Heart left ventricle (tissue), 16 donors: Measurements from ENCODE around the gene ZNF41. TPM values are rescaled to one million over a fixed set of nuclear protein-coding genes. Genes with fewer than 3 reads are reported as not detected.

Experiments used
- ATAC-seq, 4 donors: fragments of 200-7000 bp; cut with Tn5 transposase; one replicate each; pipeline ENCODE4 v1.9.1; 2020 to 2022; ENCODE audit warnings: moderate library complexity in 4 of 4, mild to moderate bottlenecking in 3 of 4, moderate number of reproducible peaks in 1 of 4
- DNase-seq, 5 donors: peaks; one replicate each; pipeline ENCODE4 v3.0.0-alpha.2; 2020
- H3K27ac ChIP-seq, 12 donors: fragments of 200-600 bp; sonication (generic) in 4 of 12; one replicate each; pipeline versions ENCODE4 v1.5.0 to v1.8.0; 2016 to 2022; ENCODE audit warnings: mild to moderate bottlenecking in 2 of 12
- H3K27me3 ChIP-seq, 9 donors: fragments of 200-600 bp; sonication (generic) in 2 of 9; one replicate each; pipeline versions ENCODE4 v1.5.1 to v1.8.0; 2016 to 2022; ENCODE audit warnings: mild to moderate bottlenecking in 3 of 9
- H3K36me3 ChIP-seq, 9 donors: fragments of 200-600 bp; sonication (generic) in 2 of 9; one replicate each; pipeline versions ENCODE4 v1.5.0 to v1.8.0; 2018 to 2022; ENCODE audit warnings: mild to moderate bottlenecking in 2 of 9
- H3K4me1 ChIP-seq, 12 donors: fragments of 200-600 bp; sonication (generic) in 4 of 12; one replicate each; pipeline versions ENCODE4 v1.5.0 to v1.8.0; 2016 to 2022; ENCODE audit warnings: mild to moderate bottlenecking in 3 of 12
- H3K4me3 ChIP-seq, 12 donors: fragments of 200-600 bp; sonication (generic) in 4 of 12; one replicate each; pipeline versions ENCODE4 v1.5.0 to v1.8.0; 2017 to 2022; ENCODE audit warnings: mild to moderate bottlenecking in 9 of 12, moderate library complexity in 4 of 12
- H3K9me3 ChIP-seq, 12 donors: fragments of 200-600 bp; sonication (generic) in 4 of 12; one replicate each; pipeline versions ENCODE4 v1.5.0 to v1.8.0; 2016 to 2022; ENCODE audit warnings: mild to moderate bottlenecking in 1 of 12
- CTCF ChIP-seq, 12 donors: fragments of 200-600 bp; sonication (generic) in 4 of 12; IDR thresholded peaks; one replicate each; pipeline versions ENCODE4 v1.5.0 to v1.8.0; 2018 to 2022; ENCODE audit warnings: antibody characterized with exemption in 12 of 12, mild to moderate bottlenecking in 5 of 12
- POLR2A ChIP-seq, 2 donors: fragments of 450-650 bp; IDR thresholded peaks; one replicate each; pipeline ENCODE4 v1.6.1; 2017; ENCODE audit warnings: antibody characterized with exemption in 2 of 2, mild to moderate bottlenecking in 2 of 2, moderate library complexity in 2 of 2
- WGBS, 4 donors: extraction: QIAGEN DNeasy Blood & Tissue Kit in 2 of 4; methylation state at CpG; one replicate each; pipeline versions ENCODE4 v1.1.5 to v1.1.7; 2013 to 2018; 5-methylcytosine and 5-hydroxymethylcytosine counted together
- intact Hi-C, 10 donors: fragments of 100-400 bp; cut with DNase I; formaldehyde crosslinking; loops; one replicate each; pipeline versions ENCODE4 v1.11.1 to v1.14.2; 2022
- long read RNA-seq, 3 donors: library from polyadenylated mRNA; unstranded; transcript quantifications; one replicate each; pipeline ENCODE4 v2.0.0, GENCODE V29; 2020 to 2021
- polyA plus RNA-seq, 2 donors: library from polyadenylated mRNA; stranded (reverse); fragments of 200-250 nt; gene quantifications; one replicate each; pipeline ENCODE4 v1.2.3, GENCODE V29; 2013
- total RNA-seq, 9 donors: library from RNA; depleted of rRNA in 2 of 9; stranded (reverse); fragments of >200 nt in 2 of 9; fragmentation: NEBNext Ultra II Directional in 3 of 9; extraction: Animal tissue kit (Norgen Biotek cat#: 25700) in 3 of 9; gene quantifications; one replicate each; pipeline versions ENCODE4 v1.1.0 to v1.2.4, GENCODE V29; 2016 to 2023
- donor health status: ischemic (EF 13 %, LVEDD 7.1; RV severe dilation, severe dysfunction).
- donor health status: healthy with polysubstance abuse.
- donor health status: DM: no; HTN: yes; CAD: no.
- donor health status: DM: no; HTN: no; CAD: no.
- donor health status: ischemic (EF 25% LVEDD 6.9; RV normal size, moderate dysfunction).
- donor health status: ischemic (EF 25% LVEDD 5.7; RV mildly dilated, moderate dysfunction).
- donor health status: healthy.
- donor health status: DM: yes; HTN: yes; CAD: no.
- donor health status: ischemic (EF 35%, LVEDD 5.7; RV mildly dilated, moderate dysfunction).
- donor health status: nonischemic (EF 11% LVEDD 7.7; RV severe dilation, severe dysfunction).
- donor health status: DM: yes; HTN: yes; CAD: no.
- donor health status: PGD.
- donor health status: ischemic (EF 29% LVEDD 5.4; RV normal size, mild dysfunction).
- donor health status: nonischemic (EF 23%, LVEDD 6.1; RV moderate dilation, normal function).

Gene ZNF41
- 10 to 100 TPM; 10.3 to 19.6 (median 13.1) TPM for total RNA-seq
- polyA plus RNA-seq: 1 to 10 TPM; 4.6 to 6.7 TPM
- long read RNA-seq, donor 1, full-length matches to known transcripts: 1 of 12 reads
- long read RNA-seq, donor 1, partial matches to known transcripts: 0 of 12 reads
- long read RNA-seq, donor 1, other reads (novel, unspliced or antisense): 11 of 12 reads
- long read RNA-seq, donor 2, partial matches to known transcripts: 0 of 29 reads
- long read RNA-seq, donor 2, other reads (novel, unspliced or antisense): 28 of 29 reads
- long read RNA-seq, donor 3, full-length matches to known transcripts: 1 of 15 reads
- long read RNA-seq, donor 3, partial matches to known transcripts: 3 of 15 reads
- long read RNA-seq, donor 3, other reads (novel, unspliced or antisense): 11 of 15 reads

DNA sequence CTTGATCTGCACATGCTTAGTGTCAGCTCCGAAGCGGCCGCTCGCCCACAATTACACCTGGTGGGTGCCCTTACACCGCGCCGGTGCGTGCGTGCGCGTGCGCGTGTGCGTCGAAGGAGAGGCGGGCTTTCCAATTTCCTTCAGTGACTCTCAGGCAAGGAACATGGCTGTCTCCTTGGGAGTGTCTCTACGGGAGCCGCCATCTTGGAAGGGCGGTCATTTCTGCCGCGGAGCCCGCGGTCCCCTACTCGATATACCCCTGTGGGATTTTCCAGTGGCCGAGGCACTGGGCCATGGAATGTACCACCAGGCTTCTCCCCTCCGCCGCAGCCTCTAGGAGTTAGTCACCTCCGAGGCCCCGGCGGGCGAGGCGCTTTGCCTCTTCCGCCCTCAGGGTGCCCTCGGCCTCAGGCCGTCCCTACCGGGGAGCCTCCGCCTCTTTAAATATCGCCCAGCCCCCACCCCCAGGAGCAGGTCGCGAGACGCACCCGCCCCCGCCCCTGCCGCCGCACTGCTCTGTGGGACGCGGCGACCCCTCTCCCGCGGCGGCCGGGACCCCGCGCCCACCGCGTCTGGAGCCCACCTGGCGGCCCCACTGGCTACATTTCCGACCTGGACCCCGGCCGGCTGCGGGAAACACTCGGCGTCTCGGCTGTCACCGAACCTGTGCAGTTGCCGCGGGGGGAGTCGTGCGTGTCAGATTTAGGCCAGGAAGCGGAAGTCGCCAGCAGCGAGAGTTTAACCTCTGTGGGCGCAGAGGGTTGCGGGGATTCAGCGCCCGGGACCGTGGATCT, at the start of gene ZNF41:
Gene ZNF41 (minus strand): TSS at position 711 of the 794 bp plus-strand sequence. CDS start 15,741 bp downstream, outside the sequence.
- no peak for TF ChIP-seq CTCF (IDR thresholded peaks at IDR 0.05)
- TF ChIP-seq POLR2A (IDR thresholded peaks at IDR 0.05): peak in 1 of 2 donors; percentile 42
- ATAC-seq (peak; percentile 85 to 95 (median 94)), DNase-seq (peak; percentile 69 to 84 (median 78))
- H3K9me3 ChIP-seq: no peaks in the 10 kb centered on the region
- H3K4me1 ChIP-seq: peaks cover 0 to 26% (median 2%) of the 10 kb centered on the region in 12 donors
- H3K27ac ChIP-seq: peak within 1 kb of the TSS; percentile 93 to 100 (median 98)
- H3K4me3 ChIP-seq: peak within 1 kb of the TSS; percentile 45 to 99 (median 83)
- intact Hi-C loops: loop anchor here in 2 of 10 donors (2.0 to 5.0 kb wide), 3 partner anchors 40 to 335 kb away; partner anchors contain the start of genes RBM10 (in 1 of the 2) and UBA1 (in 1 of the 2)
- 0 to 46% (median 21%) methylated on average over 41 to 77 of the region's 77 CpGs for WGBS, 4 donors
- H3K27me3 ChIP-seq: no peaks in the 10 kb centered on the region
- no peaks in the 10 kb centered on the region for H3K36me3 ChIP-seq

GRCh38 chrX:47530049-47530448, 47.0 kb upstream of the ZNF41 start:
- Histone ChIP-seq H3K27me3 (no peaks in the 10 kb centered on the region), H3K4me3 (no peak overlapping the region), H3K36me3 (no peaks in the 10 kb centered on the region), H3K4me1 (no peaks in the 10 kb centered on the region), H3K27ac (no peak overlapping the region), H3K9me3 (no peaks in the 10 kb centered on the region)
- DNase-seq: no peak
- intact Hi-C loops: no loop called here
- TF ChIP-seq CTCF (IDR thresholded peaks at IDR 0.05): no peak
- TF ChIP-seq POLR2A (IDR thresholded peaks at IDR 0.05): no peak
- 88 to 96% (median 91%) methylated on average over 6 of the region's 6 CpGs for WGBS, 4 donors
- ATAC-seq: no peak

DNA sequence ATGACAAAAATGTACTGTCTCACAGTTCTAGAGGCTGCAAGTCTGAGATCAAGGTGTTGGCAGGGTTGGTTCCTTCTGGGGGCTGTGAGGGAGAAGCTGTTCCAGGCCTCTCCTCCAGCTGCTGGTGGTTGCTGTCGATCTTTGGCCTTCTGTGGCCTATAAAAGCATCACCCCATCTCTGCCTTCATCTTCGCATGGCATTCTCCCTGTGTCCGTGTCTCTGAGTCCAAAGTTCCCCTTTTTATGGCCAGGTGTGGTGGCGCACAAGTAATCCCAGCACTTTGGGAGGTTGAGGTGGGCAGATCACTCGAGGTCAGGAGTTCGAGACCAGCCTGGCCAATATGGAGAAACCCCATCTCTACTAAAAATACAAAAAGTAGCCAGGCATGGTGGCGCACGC, 46.5 kb upstream of the ZNF41 start:
- no peak for TF ChIP-seq CTCF (IDR thresholded peaks at IDR 0.05)
- TF ChIP-seq POLR2A (IDR thresholded peaks at IDR 0.05): no peak
- intact Hi-C loops: loop anchor here in 7 of 10 donors (10.0 kb wide), 2 partner anchors 145 to 165 kb away; no protein-coding TSS in a partner anchor
- Histone ChIP-seq H3K27me3 (no peaks in the 10 kb centered on the region), H3K4me1 (no peaks in the 10 kb centered on the region), H3K36me3 (no peaks in the 10 kb centered on the region), H3K4me3 (no peak overlapping the region), H3K27ac (no peak overlapping the region), H3K9me3 (no peaks in the 10 kb centered on the region)
- WGBS, 4 donors: 83 to 95% (median 88%) methylated on average over 8 of the region's 8 CpGs
- ATAC-seq (no peak), DNase-seq (no peak)
